PC-9 (cell line): ENCODE results near the gene NID2.

Experiments
- CTCF ChIP-seq: fragments of 200-600 bp; sonication (generic); conservative IDR thresholded peaks from 2 replicates; pipeline ENCODE4 v1.6.1; 2017; ENCODE audit warnings: mixed run types, antibody characterized with exemption, mild to moderate bottlenecking, moderate library complexity
- EZH2 ChIP-seq: fragments of 200-600 bp; sonication (generic); IDR thresholded peaks from 2 replicates; pipeline ENCODE4 v1.8.0; 2017; ENCODE audit warnings: antibody characterized with exemption, low read depth

- TF ChIP-seq CTCF (no peak), EZH2 (no peak)
Observed at GRCh38 chr14:52082903-52083302, 14.0 kb upstream of the NID2 start.
